PC-3 (cell line): Measurements from ENCODE around the gene PDLIM1. TPM values are rescaled to one million over a fixed set of nuclear protein-coding genes. Genes with fewer than 3 reads are reported as not detected.

Experiments
- ATAC-seq: fragments of 200-7000 bp; cut with Tn5 transposase; 2 replicates; pipeline ENCODE4 v1.9.1; 2020; ENCODE audit warnings: mild to moderate bottlenecking, moderate library complexity
- BruUV-seq: library from RNA; stranded (reverse); fragments of 400-500 nt; replicated peaks from 2 replicates; lab custom pipeline; 2021; lab: Mats Ljungman, UMichigan
- CTCF ChIA-PET: fragments of 300-600 bp; sonication (Branson Sonifier 250); formaldehyde crosslinking; loops from one replicate; lab custom pipeline; 2022; ENCODE audit warnings: antibody characterized with exemption; lab: Charles Lee
- POLR2A ChIA-PET: fragments of 300-600 bp; sonication (Branson Sonifier 250); formaldehyde crosslinking; loops from one replicate; lab custom pipeline; 2022; ENCODE audit warnings: antibody characterized with exemption; ENCODE audit not compliant: unreplicated experiment; lab: Charles Lee
- DNase-seq: peaks from one replicate; pipeline ENCODE4 v3.0.0-alpha.2; 2015
- H2AFZ ChIP-seq: fragments of 300-600 bp; sonication (generic); 2 replicates; pipeline ENCODE4 v1.6.0; 2016; ENCODE audit warnings: antibody characterized with exemption, low read length
- H3F3A ChIP-seq: fragments of 300-600 bp; sonication (generic); one replicate; pipeline ENCODE4 v1.6.0; 2017; ENCODE audit warnings: antibody characterized with exemption, low read length, control low read depth, mild to moderate bottlenecking; ENCODE audit not compliant: unreplicated experiment
- H3K27ac ChIP-seq: fragments of 300-600 bp; sonication (generic); 2 replicates; pipeline ENCODE4 v1.5.1; 2016; ENCODE audit warnings: mild to moderate bottlenecking, low read length
- H3K27me3 ChIP-seq: fragments of 300-600 bp; sonication (generic); 2 replicates; pipeline ENCODE4 v1.6.1; 2016; ENCODE audit warnings: low read length, mixed read lengths
- H3K36me3 ChIP-seq: fragments of 300-600 bp; sonication (generic); 2 replicates; pipeline ENCODE4 v1.6.1; 2016; ENCODE audit warnings: low read depth, mixed run types, low read length, mixed read lengths
- H3K4me1 ChIP-seq: fragments of 300-600 bp; sonication (generic); 2 replicates; pipeline ENCODE4 v1.5.1; 2016; ENCODE audit warnings: low read length; ENCODE audit not compliant: insufficient read depth
- H3K4me2 ChIP-seq: fragments of 300-600 bp; sonication (generic); 2 replicates; pipeline ENCODE4 v1.6.0; 2016; ENCODE audit warnings: low read length
- H3K4me3 ChIP-seq: fragments of 300-600 bp; sonication (generic); 2 replicates; pipeline ENCODE4 v1.5.1; 2016; ENCODE audit warnings: mild to moderate bottlenecking, low read length, mixed read lengths
- H3K79me2 ChIP-seq: fragments of 300-600 bp; sonication (generic); 2 replicates; pipeline ENCODE4 v1.6.1; 2017; ENCODE audit warnings: low read length, mixed read lengths
- H3K9ac ChIP-seq: fragments of 300-600 bp; sonication (generic); 2 replicates; pipeline ENCODE4 v1.6.0; 2016; ENCODE audit warnings: mild to moderate bottlenecking, low read length
- H3K9me2 ChIP-seq: fragments of 300-600 bp; sonication (generic); replicated peaks from 2 replicates; pipeline ENCODE4 v1.6.1; 2016; ENCODE audit warnings: mixed run types, low read length, mixed read lengths
- H3K9me3 ChIP-seq: fragments of 300-600 bp; sonication (generic); 2 replicates; pipeline ENCODE4 v1.6.1; 2016; ENCODE audit warnings: low read length, mixed read lengths
- H4K20me1 ChIP-seq: fragments of 300-600 bp; sonication (generic); 2 replicates; pipeline ENCODE4 v1.6.1; 2016; ENCODE audit warnings: low read length, mixed read lengths
- EZH2 ChIP-seq: fragments of 300-600 bp; sonication (generic); IDR thresholded peaks from one replicate; pipeline ENCODE4 v1.6.1; 2017; ENCODE audit warnings: antibody characterized with exemption, mild to moderate bottlenecking, low read length; ENCODE audit not compliant: unreplicated experiment
- EZH2phosphoT487 ChIP-seq: fragments of 300-600 bp; sonication (generic); IDR thresholded peaks from 2 replicates; pipeline ENCODE4 v1.6.1; 2018; ENCODE audit warnings: mild to moderate bottlenecking, antibody characterized with exemption, low read length, borderline replicate concordance
- intact Hi-C: fragments of 100-400 bp; cut with micrococcal nuclease; formaldehyde crosslinking; loops from 2 replicates; pipeline ENCODE4 v1.9.0; 2023
- total RNA-seq: library from RNA; depleted of rRNA; stranded (reverse); fragments of >200 nt; gene quantifications from 2 replicates; pipeline ENCODE4 v1.2.3, GENCODE V29; 2014
- TF ChIP-seq, protein P1 (sequence below): fragments of 300-600 bp; sonication (generic); conservative IDR thresholded peaks from 2 replicates; pipeline ENCODE4 v1.5.1; 2017; ENCODE audit warnings: antibody characterized with exemption, low read depth, mild to moderate bottlenecking, low read length

PDLIM1 gene
- total RNA-seq, 1 experiment from 2014 or later = 28.2 TPM

DNA sequence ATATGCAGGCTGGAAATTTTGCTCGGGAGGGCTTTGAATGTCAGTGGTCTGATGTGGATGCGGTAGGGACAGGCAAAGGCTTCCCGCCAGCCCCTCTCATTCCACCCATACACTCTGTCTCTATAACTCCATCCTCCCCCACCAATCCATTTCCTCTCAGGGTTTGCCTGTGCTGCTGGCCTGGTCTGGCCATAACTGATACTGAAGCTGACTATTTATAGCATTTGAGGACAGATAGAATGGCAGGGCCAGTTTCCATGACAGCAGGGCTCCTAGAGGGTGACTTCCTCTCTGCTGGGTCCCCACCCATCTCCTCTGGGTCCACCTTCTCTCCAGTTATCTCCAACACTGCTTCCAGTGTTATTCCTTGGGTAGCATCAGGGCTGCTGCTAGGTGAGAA is 6.6 kb upstream of the PDLIM1 start:
- no peak overlapping the region for H3K4me3 ChIP-seq
- POLR2A ChIA-PET = no interaction called here
- H3K4me1 ChIP-seq = no peaks in the 10 kb centered on the region
- no peaks in the 10 kb centered on the region for H3K79me2 ChIP-seq
- CTCF ChIA-PET = no interaction called here
- no peaks in the 10 kb centered on the region for H3K36me3 ChIP-seq
- H3K27ac ChIP-seq = no peak overlapping the region
- intact Hi-C loops = no loop called here
- DNase-seq = no peak
- no peaks in the 10 kb centered on the region for H4K20me1 ChIP-seq
- no peaks in the 10 kb centered on the region for H3F3A ChIP-seq
- H3K4me2 ChIP-seq = no peak overlapping the region
- H3K9me2 ChIP-seq = no peaks in the 10 kb centered on the region
- H3K9me3 ChIP-seq = no peaks in the 10 kb centered on the region
- no TSS peak for BruUV-seq
- no peaks in the 10 kb centered on the region for H3K27me3 ChIP-seq
- H2AFZ ChIP-seq = no peak overlapping the region
- no peak overlapping the region for H3K9ac ChIP-seq
- no peak for ATAC-seq
- no peak for TF ChIP-seq EZH2
- no peak for TF ChIP-seq EZH2phosphoT487
- TF ChIP-seq, protein P1, sequence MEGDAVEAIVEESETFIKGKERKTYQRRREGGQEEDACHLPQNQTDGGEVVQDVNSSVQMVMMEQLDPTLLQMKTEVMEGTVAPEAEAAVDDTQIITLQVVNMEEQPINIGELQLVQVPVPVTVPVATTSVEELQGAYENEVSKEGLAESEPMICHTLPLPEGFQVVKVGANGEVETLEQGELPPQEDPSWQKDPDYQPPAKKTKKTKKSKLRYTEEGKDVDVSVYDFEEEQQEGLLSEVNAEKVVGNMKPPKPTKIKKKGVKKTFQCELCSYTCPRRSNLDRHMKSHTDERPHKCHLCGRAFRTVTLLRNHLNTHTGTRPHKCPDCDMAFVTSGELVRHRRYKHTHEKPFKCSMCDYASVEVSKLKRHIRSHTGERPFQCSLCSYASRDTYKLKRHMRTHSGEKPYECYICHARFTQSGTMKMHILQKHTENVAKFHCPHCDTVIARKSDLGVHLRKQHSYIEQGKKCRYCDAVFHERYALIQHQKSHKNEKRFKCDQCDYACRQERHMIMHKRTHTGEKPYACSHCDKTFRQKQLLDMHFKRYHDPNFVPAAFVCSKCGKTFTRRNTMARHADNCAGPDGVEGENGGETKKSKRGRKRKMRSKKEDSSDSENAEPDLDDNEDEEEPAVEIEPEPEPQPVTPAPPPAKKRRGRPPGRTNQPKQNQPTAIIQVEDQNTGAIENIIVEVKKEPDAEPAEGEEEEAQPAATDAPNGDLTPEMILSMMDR = no peak

- intact Hi-C loops = no loop called here
- Histone ChIP-seq H3K9me2 (no peaks in the 10 kb centered on the region), H3K4me1 (no peaks in the 10 kb centered on the region), H3K9me3 (no peaks in the 10 kb centered on the region), H3K9ac (no peak overlapping the region), H3K36me3 (no peaks in the 10 kb centered on the region), H3K4me3 (no peak overlapping the region), H3F3A (no peaks in the 10 kb centered on the region), H3K27me3 (no peaks in the 10 kb centered on the region), H4K20me1 (no peaks in the 10 kb centered on the region), H3K27ac (no peak overlapping the region), H3K4me2 (no peak overlapping the region), H3K79me2 (no peaks in the 10 kb centered on the region), H2AFZ (no peak overlapping the region)
- BruUV-seq = no TSS peak
- ChIA-PET CTCF (no interaction called here), POLR2A (no interaction called here)
- DNase-seq = no peak
- no peak for ATAC-seq
- TF ChIP-seq, protein P1 = no peak
- TF ChIP-seq EZH2 (no peak), EZH2phosphoT487 (no peak)
Observed at GRCh38 chr10:95296764-95297163, 6.0 kb upstream of the PDLIM1 start.

DNA sequence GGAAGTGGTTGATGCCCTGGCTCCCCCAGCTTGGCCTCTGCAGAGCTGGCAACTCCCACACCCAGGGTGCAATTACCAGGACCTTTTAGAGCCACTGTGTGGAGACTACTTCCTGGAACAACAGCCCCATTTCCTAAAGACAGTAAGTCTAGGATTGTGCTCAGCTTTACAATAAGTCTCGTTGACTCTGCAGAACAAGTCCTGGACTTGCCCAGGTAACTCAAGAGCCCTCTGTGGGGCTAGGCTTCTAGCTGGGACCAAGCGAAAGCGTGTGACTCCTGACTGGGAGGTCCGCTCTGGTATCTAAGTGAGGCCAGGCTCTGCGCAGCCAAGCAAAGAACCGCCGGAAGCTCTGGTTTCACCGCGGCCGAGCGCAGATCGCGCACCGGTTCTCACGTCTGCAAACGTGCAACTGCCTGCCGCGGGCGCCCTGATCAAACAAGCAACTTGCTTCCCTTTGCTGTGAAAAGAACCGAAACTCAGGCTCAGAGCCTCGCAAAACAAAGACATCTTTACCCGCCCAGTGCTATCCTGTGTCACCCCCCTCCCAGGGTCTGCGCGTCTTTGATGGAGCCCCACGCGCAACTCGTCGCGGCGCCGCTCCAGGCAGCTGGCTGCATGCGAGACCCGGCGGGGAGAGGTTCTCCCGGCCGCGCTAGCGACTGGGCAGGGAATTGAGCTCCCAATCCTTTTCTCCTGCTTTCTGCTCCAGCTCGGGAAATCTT is 4.4 kb upstream of the PDLIM1 start:
- no peak overlapping the region for H3K27ac ChIP-seq
- CTCF ChIA-PET = no interaction called here
- POLR2A ChIA-PET = no interaction called here
- DNase-seq (no peak), ATAC-seq (no peak)
- no peaks in the 10 kb centered on the region; the same call in 1 of the 2 replicates for H3K4me1 ChIP-seq
- H3K4me2 ChIP-seq = no peak overlapping the region
- H3K4me3 ChIP-seq = no peak overlapping the region
- no peak overlapping the region for H3K9ac ChIP-seq
- no peaks in the 10 kb centered on the region for H3F3A ChIP-seq
- no peaks in the 10 kb centered on the region for H3K36me3 ChIP-seq
- H3K79me2 ChIP-seq = peaks cover 5% of the 10 kb centered on the region
- H3K9me2 ChIP-seq = no peaks in the 10 kb centered on the region
- H2AFZ ChIP-seq = no peak overlapping the region
- BruUV-seq = no TSS peak
- intact Hi-C loops = no loop called here
- H3K27me3 ChIP-seq = no peaks in the 10 kb centered on the region
- TF ChIP-seq EZH2 (no peak), EZH2phosphoT487 (no peak)
- TF ChIP-seq, protein P1 = no peak
- H4K20me1 ChIP-seq = no peaks in the 10 kb centered on the region
- no peaks in the 10 kb centered on the region for H3K9me3 ChIP-seq
